C4-2B (cell line): Measurements from ENCODE around the gene ANOS1.

Experiments used
- ZFX ChIP-seq: fragments of 450-650 bp; IDR thresholded peaks from 2 replicates; pipeline ENCODE4 v1.6.1; 2017
- TF ChIP-seq, protein P1 (sequence below): fragments of 450-650 bp; conservative IDR thresholded peaks from 2 replicates; pipeline ENCODE4 v1.5.1; 2017; ENCODE audit warnings: mild to moderate bottlenecking

GRCh38 chrX:8586953-8587352 is 145.0 kb downstream of the ANOS1 start:
- TF ChIP-seq, protein P1, sequence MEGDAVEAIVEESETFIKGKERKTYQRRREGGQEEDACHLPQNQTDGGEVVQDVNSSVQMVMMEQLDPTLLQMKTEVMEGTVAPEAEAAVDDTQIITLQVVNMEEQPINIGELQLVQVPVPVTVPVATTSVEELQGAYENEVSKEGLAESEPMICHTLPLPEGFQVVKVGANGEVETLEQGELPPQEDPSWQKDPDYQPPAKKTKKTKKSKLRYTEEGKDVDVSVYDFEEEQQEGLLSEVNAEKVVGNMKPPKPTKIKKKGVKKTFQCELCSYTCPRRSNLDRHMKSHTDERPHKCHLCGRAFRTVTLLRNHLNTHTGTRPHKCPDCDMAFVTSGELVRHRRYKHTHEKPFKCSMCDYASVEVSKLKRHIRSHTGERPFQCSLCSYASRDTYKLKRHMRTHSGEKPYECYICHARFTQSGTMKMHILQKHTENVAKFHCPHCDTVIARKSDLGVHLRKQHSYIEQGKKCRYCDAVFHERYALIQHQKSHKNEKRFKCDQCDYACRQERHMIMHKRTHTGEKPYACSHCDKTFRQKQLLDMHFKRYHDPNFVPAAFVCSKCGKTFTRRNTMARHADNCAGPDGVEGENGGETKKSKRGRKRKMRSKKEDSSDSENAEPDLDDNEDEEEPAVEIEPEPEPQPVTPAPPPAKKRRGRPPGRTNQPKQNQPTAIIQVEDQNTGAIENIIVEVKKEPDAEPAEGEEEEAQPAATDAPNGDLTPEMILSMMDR: no peak
- no peak for TF ChIP-seq ZFX
